Testis (tissue), 2 donors: ENCODE data around the gene EYS.

Experiments
- POLR2A ChIP-seq: fragments of 450-650 bp; IDR thresholded peaks from one replicate; pipeline ENCODE4 v1.6.1; 2017; ENCODE audit warnings: antibody characterized with exemption, mild to moderate bottlenecking, moderate library complexity
- TF ChIP-seq, protein P1 (sequence below), 3 experiments: fragments of 450-650 bp in 2 of 3; fragments of 200-600 bp in 1 of 3; sonication (generic) in 1 of 3; IDR thresholded peaks; one replicate each; pipeline ENCODE4 v1.5.1; 2016 to 2019; ENCODE audit warnings: antibody characterized with exemption in 3 of 3, mild to moderate bottlenecking in 2 of 3, moderate library complexity in 1 of 3

DNA sequence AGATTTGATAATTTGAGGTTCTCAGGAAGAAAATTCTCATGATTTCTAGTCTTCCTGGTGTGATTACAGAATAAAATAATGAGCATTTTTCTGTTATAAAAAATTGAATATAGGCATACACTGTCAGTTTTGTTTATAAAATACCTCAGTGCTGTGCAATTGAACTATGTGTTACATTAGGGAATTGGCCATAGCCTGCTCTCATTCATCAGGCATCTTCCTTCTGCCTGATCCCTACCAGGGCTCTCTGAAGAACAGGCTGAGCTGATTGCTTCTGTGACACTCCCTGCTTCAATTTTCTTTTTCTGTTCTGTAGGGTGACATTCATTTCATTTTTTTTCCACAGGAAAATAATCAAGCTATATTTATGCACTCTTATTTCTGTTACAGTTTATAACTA, 1908.6 kb downstream of the EYS start:
- no peak for TF ChIP-seq POLR2A
- TF ChIP-seq, protein P1, sequence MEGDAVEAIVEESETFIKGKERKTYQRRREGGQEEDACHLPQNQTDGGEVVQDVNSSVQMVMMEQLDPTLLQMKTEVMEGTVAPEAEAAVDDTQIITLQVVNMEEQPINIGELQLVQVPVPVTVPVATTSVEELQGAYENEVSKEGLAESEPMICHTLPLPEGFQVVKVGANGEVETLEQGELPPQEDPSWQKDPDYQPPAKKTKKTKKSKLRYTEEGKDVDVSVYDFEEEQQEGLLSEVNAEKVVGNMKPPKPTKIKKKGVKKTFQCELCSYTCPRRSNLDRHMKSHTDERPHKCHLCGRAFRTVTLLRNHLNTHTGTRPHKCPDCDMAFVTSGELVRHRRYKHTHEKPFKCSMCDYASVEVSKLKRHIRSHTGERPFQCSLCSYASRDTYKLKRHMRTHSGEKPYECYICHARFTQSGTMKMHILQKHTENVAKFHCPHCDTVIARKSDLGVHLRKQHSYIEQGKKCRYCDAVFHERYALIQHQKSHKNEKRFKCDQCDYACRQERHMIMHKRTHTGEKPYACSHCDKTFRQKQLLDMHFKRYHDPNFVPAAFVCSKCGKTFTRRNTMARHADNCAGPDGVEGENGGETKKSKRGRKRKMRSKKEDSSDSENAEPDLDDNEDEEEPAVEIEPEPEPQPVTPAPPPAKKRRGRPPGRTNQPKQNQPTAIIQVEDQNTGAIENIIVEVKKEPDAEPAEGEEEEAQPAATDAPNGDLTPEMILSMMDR (IDR thresholded peaks at IDR 0.05), result no peak
